Measurements from ENCODE around the gene FRS3.
"Not testable (repeated sequence)": the region's sequence is repeated elsewhere in the genome, so short reads cannot be mapped to it uniquely, and the experiment has no call there.

The FRS3 gene

GRCh38 chr6:41768545-41769308 is 11.0 kb downstream of the FRS3 start:
- DNase-seq (ENCODE audit: low read depth, low spot score), result no peak

GRCh38 chr6:41767112-41767833 is 12.4 kb downstream of the FRS3 start:
- DNase-seq (ENCODE audit: low read depth, low spot score), result no peak

DNA sequence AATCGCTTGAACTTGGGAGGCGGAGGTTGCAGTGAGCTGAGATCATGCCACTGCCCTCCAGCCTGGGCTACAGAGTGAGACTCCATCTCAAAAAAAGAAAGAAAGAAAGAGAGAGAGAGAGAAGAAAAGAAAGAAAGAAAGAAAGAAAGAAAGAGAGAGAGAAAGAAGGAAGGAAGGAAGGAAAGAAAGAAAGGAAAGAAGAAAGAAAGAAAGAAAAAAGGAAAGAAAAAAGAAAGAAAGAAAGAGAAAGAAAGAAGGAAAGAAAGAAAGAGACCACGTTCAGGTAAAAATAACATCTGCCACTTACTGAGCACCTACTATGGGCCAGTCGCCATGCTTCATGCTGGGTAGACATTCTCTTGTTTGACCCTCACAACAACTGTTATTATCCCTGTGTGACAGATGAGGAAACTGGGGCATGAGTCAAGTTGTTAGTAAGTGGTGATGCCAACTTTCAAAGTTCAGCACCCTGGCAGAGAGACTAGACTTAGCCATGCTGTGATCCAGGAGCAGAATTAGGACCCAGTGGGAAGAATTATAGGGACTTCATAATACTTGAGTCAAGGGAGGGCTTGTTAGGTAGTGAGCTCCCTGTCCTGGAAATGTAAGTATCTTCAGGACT is 13.5 kb downstream of the FRS3 start:
- not testable (repeated sequence) for DNase-seq (ENCODE audit: low read depth, low spot score)

DNA sequence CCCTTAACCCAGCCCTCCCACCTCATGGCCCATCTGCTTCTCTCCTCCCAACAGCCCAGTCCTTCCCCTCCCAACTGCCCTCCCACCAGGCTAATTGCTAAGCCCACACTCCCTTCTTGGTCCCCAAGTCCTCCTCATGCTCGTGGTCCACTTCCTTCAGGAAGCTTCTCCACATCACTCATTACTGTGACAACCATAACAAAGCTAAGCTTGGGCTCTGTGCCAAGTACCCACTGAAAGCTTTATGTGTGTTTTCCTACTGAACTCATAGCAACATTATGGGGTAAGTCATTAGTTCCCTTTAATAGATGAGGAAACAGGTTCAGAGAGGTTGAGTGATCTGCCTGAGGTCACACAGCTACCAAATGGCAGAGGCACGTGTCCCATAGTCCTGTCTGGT is 16.2 kb downstream of the FRS3 start:
- no peak for DNase-seq (ENCODE audit: low read depth, low spot score)

DNA sequence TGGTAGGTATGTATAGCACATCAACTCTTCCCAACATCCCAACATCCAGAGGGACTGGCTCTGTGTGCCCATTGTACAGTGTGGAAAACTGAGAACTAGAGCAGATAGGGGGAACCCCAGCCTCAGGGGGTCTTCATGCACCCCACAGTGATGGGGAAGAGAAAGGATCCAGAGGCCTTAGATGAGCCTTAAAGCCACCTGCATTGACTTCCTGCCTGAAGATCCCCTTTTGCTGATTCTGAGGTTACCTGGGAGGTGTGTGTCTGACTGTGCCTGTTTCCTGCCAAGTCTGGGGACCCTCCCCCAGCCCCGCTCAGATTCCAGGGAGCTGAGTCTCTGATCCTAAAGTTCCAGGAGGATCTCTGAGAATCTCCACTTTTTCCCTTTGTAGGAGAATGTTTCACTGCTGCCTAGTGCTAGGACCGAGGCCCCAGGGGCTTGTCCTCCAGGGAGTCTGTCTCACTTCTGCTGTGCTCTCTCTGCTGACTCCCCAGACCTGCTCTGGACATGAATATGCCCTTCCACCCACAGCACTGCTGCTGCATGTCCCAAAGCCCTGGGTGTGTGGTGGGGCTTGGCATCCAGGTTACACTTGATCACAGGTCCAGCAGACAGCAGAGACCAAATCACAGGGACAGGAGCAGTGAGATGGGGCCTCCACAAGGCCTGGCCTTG is 19.7 kb downstream of the FRS3 start:
- DNase-seq (ENCODE audit: low read depth, low spot score), result no peak

- no peak for DNase-seq (ENCODE audit: low read depth, low spot score)
These were observed 20.4 kb downstream of the FRS3 start for GRCh38 chr6:41759106-41759904.

DNA sequence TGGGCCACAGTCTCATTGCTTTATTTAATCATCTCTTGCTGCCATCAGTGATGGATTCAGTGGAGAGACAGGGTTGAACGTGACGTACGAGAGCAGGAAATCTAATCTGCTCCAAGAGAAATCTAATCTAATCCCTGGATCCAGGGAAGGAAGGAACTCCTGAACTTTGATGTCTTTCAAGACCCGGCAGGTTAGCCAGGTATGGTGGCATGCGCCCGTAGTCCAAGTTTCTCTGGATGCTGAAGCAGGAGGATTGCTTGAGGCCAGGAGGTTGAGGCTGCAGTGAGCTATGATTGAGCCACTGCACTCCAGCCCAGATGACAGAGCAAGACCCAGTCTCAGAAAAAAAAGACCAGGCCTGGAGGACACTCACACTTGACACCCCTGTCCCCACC is 21.1 kb downstream of the FRS3 start:
- no peak for DNase-seq (ENCODE audit: low read depth, low spot score)

DNA sequence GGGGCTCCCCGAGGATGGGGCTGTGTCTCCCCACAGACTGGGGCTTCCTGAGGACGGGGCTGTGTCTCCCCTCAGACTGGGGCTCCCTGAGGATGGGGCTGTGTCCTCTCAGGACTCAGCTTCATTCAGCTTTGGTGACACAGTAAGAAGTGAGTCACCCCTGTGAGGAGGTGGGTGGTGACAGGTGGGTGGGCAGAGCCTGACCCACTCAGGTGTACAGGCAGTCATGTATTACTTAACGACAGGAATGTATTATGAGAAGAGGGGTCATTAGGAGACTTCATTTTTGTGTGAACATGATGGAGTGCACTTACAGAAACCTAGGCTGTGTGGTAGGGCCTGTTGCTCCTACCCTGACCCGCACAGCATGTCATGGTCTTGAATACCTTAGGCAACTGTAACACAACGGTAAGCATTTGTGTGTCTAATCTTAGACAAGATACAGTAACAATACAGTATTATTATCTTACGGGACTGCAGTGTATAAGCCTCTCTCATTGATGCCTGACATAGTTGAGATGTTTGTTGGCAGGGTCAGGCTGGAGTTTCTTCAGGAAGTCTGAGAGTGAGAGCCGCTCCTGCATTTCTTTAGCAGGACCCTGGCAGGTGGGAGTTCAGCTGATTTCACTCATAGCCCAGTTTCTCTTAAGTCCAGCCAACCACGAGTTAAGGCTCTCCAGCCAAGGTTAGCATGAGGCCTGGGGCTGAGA is 21.6 kb downstream of the FRS3 start:
- DNase-seq (ENCODE audit: low read depth, low spot score), result no peak

GRCh38 chr6:41757271-41757670 is 22.4 kb downstream of the FRS3 start:
- DNase-seq (ENCODE audit: low read depth, low spot score), result no peak

- no peak for DNase-seq (ENCODE audit: low read depth, low spot score)
These were observed 23.3 kb downstream of the FRS3 start for GRCh38 chr6:41756354-41756753.

- DNase-seq (ENCODE audit: low read depth, low spot score), result no peak
These were observed 23.8 kb downstream of the FRS3 start for GRCh38 chr6:41755895-41756294.

- no peak for DNase-seq (ENCODE audit: low read depth, low spot score)
These were observed 29.3 kb downstream of the FRS3 start for GRCh38 chr6:41750374-41750773.

DNA sequence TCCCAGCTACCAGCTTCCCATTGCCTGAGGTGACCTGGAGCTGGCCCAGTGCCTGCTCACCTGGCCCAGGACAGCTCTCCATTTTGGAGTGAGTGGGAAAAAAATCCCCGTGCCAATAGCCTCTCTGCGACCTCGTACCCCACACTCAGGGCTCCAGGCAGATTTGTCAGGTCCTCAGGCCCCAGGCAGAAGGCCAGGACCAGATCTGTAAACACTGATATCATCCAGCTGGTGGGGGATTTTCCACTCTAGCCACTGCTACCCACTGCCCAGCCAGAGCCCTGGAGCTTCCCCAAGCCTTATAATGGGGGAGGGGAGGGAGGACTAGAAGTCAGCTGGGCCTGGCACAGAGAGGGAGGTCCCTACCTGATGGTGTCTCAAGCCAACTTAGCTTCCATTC is 31.2 kb downstream of the FRS3 start:
- DNase-seq (ENCODE audit: low read depth, low spot score), result no peak

- no peak for DNase-seq (ENCODE audit: low read depth, low spot score)
These were observed 31.6 kb downstream of the FRS3 start for GRCh38 chr6:41748102-41748477.

DNA sequence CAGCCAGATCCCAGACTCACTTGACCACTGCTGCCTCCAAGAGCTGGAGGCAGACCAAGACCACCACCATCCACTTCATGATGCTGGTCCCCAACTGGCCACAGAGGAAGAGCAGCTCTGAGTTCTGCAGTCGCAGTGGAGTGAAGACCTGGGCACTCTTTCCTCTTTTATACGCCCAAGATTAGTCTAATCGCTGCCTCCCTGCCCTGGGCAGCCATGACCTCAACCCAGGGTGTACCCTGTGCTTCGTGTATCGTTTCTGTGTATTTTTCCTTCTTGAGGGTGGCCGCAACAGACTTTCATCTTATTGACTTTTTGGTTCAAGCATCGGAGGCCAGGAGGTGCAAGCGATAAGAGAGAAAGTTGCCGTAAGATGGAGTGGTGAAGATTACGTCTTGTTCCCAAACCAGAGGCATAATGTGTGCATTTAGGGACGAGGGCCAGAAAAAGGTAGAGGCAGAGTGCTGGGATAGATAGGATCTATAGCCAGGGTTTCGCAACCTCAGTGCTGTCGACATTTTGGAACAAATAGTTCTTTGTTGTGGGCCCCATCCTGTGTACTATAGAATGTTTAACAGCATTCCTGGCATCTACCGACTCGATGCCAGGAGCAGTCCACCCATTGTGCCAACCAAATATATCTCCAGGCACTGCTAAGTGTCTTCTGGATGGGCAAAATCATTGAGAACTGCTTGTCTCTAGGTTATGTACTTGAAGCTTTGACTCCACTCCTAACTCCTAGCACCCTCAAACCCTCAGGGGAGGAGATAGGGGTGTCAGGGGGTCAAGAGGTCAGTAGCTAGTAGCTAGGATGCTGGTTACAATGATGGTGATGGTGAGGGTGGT is 32.2 kb downstream of the FRS3 start, which contains the start of gene PGC:
Gene PGC, minus strand, starts transcription at position 142 of the 846 bp plus-strand sequence. Its CDS starts 63 bp downstream, at position 79.
- DNase-seq (ENCODE audit: low read depth, low spot score), result no peak

DNA sequence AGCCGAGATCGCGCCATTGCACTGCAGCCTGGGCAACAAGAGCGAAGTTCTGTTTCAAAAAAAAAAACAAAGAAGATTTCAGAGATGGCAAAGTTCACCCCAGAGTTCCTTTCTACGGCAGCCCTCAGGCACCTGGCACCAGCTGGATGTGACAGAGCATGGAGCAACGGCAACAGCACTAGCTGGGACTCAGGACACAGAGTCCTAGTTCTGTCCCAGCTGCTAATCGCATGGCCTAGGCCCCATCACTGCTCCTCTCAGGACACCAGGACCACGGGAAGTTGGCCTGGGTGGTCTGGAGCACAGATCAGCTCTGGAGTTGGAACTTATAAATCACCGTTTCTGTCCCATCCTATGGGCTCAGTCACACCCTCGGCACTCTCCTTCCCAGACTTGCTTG is 33.6 kb downstream of the FRS3 start:
- no peak for DNase-seq (ENCODE audit: low read depth, low spot score)

GRCh38 chr6:41744236-41744787 is 35.4 kb downstream of the FRS3 start:
- DNase-seq (ENCODE audit: low read depth, low spot score), result no peak

GRCh38 chr6:41743406-41744235 is 36.1 kb downstream of the FRS3 start:
- no peak for DNase-seq (ENCODE audit: low read depth, low spot score)
